IMR-90 (cell line): Measurements from ENCODE around the gene RAB26. TPM values are rescaled to one million over a fixed set of nuclear protein-coding genes. Genes with fewer than 3 reads are reported as not detected.
"Not testable (repeated sequence)": the region's sequence is repeated elsewhere in the genome, so short reads cannot be mapped to it uniquely, and the experiment has no call there.

Experiments
- ATAC-seq: fragments of 200-7000 bp; cut with Tn5 transposase; 2 replicates; pipeline ENCODE4 v1.9.1; 2020; ENCODE audit warnings: low read depth, mild to moderate bottlenecking, moderate library complexity
- BruUV-seq: library from RNA; stranded (reverse); fragments of 400-500 nt; replicated peaks from 2 replicates; lab custom pipeline; 2021; lab: Mats Ljungman, UMichigan
- CTCF ChIA-PET: fragments of 300-600 bp; formaldehyde crosslinking; extraction: SDS; loops from one replicate; lab custom pipeline; 2021; ENCODE audit warnings: antibody characterized with exemption; lab: Yijun Ruan, JAX
- POLR2A ChIA-PET: fragments of 300-600 bp; sonication (Branson Sonifier 250); formaldehyde crosslinking; loops from one replicate; lab custom pipeline; 2022; ENCODE audit warnings: antibody characterized with exemption; ENCODE audit not compliant: unreplicated experiment; lab: Charles Lee
- DNase-seq: peaks from one replicate; pipeline ENCODE4 v3.0.0; 2013
- H2AFZ ChIP-seq: replicated peaks from 2 replicates; pipeline ENCODE3; 2013; ENCODE audit warnings: low read length, mild to moderate bottlenecking; ENCODE audit not compliant: poor library complexity
- H2AK5ac ChIP-seq: 2 replicates; pipeline ENCODE4 v1.6.1; 2013; ENCODE audit warnings: low read depth, low read length, inconsistent platforms
- H2AK9ac ChIP-seq: replicated peaks from 2 replicates; pipeline ENCODE3; 2013; ENCODE audit warnings: mild to moderate bottlenecking, low read depth, low read length, moderate library complexity; ENCODE audit not compliant: poor library complexity
- H2BK120ac ChIP-seq: 2 replicates; pipeline ENCODE4 v1.6.1; 2013; ENCODE audit warnings: low read depth, low read length, inconsistent platforms
- H2BK15ac ChIP-seq: 3 replicates; pipeline ENCODE4 v1.6.1; 2013; ENCODE audit warnings: low read depth, low read length, inconsistent platforms
- H2BK20ac ChIP-seq: 2 replicates; pipeline ENCODE4 v1.6.1; 2013; ENCODE audit warnings: low read depth, mild to moderate bottlenecking, inconsistent platforms, low read length, moderate library complexity
- H2BK5ac ChIP-seq: 2 replicates; pipeline ENCODE4 v1.6.1; 2013; ENCODE audit warnings: mild to moderate bottlenecking, low read depth, low read length, inconsistent platforms; ENCODE audit not compliant: poor library complexity, severe bottlenecking
- H3K14ac ChIP-seq: replicated peaks from 2 replicates; pipeline ENCODE4 v1.6.1; 2013; ENCODE audit warnings: low read depth, low read length, inconsistent platforms
- H3K18ac ChIP-seq: 2 replicates; pipeline ENCODE4 v1.6.1; 2013; ENCODE audit warnings: low read depth, low read length, control low read depth
- H3K23ac ChIP-seq: 2 replicates; pipeline ENCODE4 v1.6.1; 2013; ENCODE audit warnings: low read depth, low read length, inconsistent platforms
- H3K27ac ChIP-seq: 2 replicates; pipeline ENCODE4 v1.5.1; 2013; ENCODE audit warnings: mild to moderate bottlenecking, control low read depth, low read length; ENCODE audit not compliant: insufficient read depth
- H3K27me3 ChIP-seq: 2 replicates; pipeline ENCODE4 v1.6.1; 2013; ENCODE audit warnings: low read length; ENCODE audit not compliant: control insufficient read depth, insufficient read depth
- H3K36me3 ChIP-seq: 2 replicates; pipeline ENCODE4 v1.6.1; 2013; ENCODE audit warnings: low read length, mixed read lengths; ENCODE audit not compliant: control insufficient read depth, insufficient read depth
- H3K4ac ChIP-seq: 2 replicates; pipeline ENCODE4 v1.6.1; 2013; ENCODE audit warnings: low read depth, low read length, inconsistent platforms
- H3K4me1 ChIP-seq: 2 replicates; pipeline ENCODE4 v1.6.1; 2013; ENCODE audit warnings: low read length, mixed read lengths; ENCODE audit not compliant: control insufficient read depth, insufficient read depth
- H3K4me2 ChIP-seq: 2 replicates; pipeline ENCODE4 v1.6.1; 2013; ENCODE audit warnings: low read depth, mild to moderate bottlenecking, control low read depth, low read length, moderate library complexity
- H3K4me3 ChIP-seq: 2 replicates; pipeline ENCODE4 v1.5.1; 2013; ENCODE audit warnings: low read depth, mild to moderate bottlenecking, control low read depth, low read length, moderate library complexity; ENCODE audit not compliant: insufficient read depth
- H3K56ac ChIP-seq: 2 replicates; pipeline ENCODE4 v1.6.1; 2013; ENCODE audit warnings: low read length, inconsistent platforms; ENCODE audit not compliant: insufficient read depth; ENCODE audit errors: extremely low read depth
- H3K79me1 ChIP-seq, 2 experiments: 2 replicates each; pipeline ENCODE4 v1.6.1; 2013; ENCODE audit warnings: low read length in 2 of 2, inconsistent platforms in 1 of 2, low read depth in 1 of 2
- H3K9ac ChIP-seq: 2 replicates; pipeline ENCODE4 v1.6.1; 2013; ENCODE audit warnings: low read depth, low read length, control low read depth
- H3K9me1 ChIP-seq: 2 replicates; pipeline ENCODE4 v1.6.1; 2013; ENCODE audit warnings: low read length, inconsistent platforms; ENCODE audit not compliant: insufficient read depth
- H3K9me3 ChIP-seq: 2 replicates; pipeline ENCODE4 v1.6.1; 2013; ENCODE audit warnings: low read length; ENCODE audit not compliant: control insufficient read depth, insufficient read depth
- H4K20me1 ChIP-seq: 2 replicates; pipeline ENCODE4 v1.6.1; 2013; ENCODE audit warnings: low read length, inconsistent platforms; ENCODE audit not compliant: insufficient read depth
- H4K5ac ChIP-seq: 2 replicates; pipeline ENCODE4 v1.6.1; 2013; ENCODE audit warnings: mild to moderate bottlenecking, low read depth, low read length, control low read depth
- H4K8ac ChIP-seq, 2 experiments: 2 replicates each; pipeline ENCODE4 v1.6.1; 2013; ENCODE audit warnings: low read depth in 2 of 2, low read length in 2 of 2, control low read depth in 1 of 2, inconsistent platforms in 1 of 2
- H4K91ac ChIP-seq: 2 replicates; pipeline ENCODE4 v1.6.1; 2013; ENCODE audit warnings: low read depth, low read length, inconsistent platforms; ENCODE audit not compliant: insufficient read depth
- MAZ ChIP-seq: IDR thresholded peaks from 2 replicates; pipeline ENCODE4 v1.6.1; 2012; ENCODE audit warnings: low read depth, mild to moderate bottlenecking, low read length, improper control_type of control experiment, moderate library complexity, borderline replicate concordance
- WGBS, 2 experiments: methylation state at CpG; one replicate each; pipeline versions ENCODE4 v1.1.5 to v1.1.7; 2013; ENCODE audit warnings: missing lambda C conversion rate in 2 of 2; ENCODE audit not compliant: insufficient read length in 1 of 2; ENCODE audit errors: extremely low coverage in 2 of 2; 5-methylcytosine and 5-hydroxymethylcytosine counted together
- dilution Hi-C: fragments of 300-500 bp; cut with HindIII; formaldehyde crosslinking; loops from one replicate; pipeline ENCODE4 v1.14.3; 2018; ENCODE audit warnings: low sequenced_read_pairs; ENCODE audit not compliant: unreplicated experiment
- in situ Hi-C: fragments of 300-500 bp; cut with MboI; formaldehyde crosslinking; loops from 3 replicates; pipeline ENCODE4 v1.14.3; 2019; ENCODE audit warnings: low sequenced_read_pairs, inconsistent platforms, mixed read lengths
- intact Hi-C: fragments of 100-400 bp; cut with micrococcal nuclease; formaldehyde crosslinking; loops from 2 replicates; pipeline ENCODE4 v1.10.0; 2022
- polyA plus RNA-seq, 3 experiments: library from polyadenylated mRNA; depleted of rRNA; stranded (reverse); fragments of >200 nt; gene quantifications; 2 replicates each; pipeline ENCODE4 v1.2.3, GENCODE V29; 2012; ENCODE audit warnings: low replicate concordance in 1 of 3
- total RNA-seq: library from RNA; depleted of rRNA; stranded (reverse); fragments of >200 nt; gene quantifications from 2 replicates; pipeline ENCODE4 v1.2.3, GENCODE V29; 2012

The RAB26 gene
- total and polyA plus RNA-seq, 2 of the 4 experiments (the other 2 are of a cell fraction), result 1.1 to 4.5 TPM

- H3K36me3 ChIP-seq, H3K56ac ChIP-seq, H4K91ac ChIP-seq, H3K14ac ChIP-seq, H3K9me1 ChIP-seq, BruUV-seq, H2AK9ac ChIP-seq, H3K27me3 ChIP-seq, H3K4me3 ChIP-seq, intact Hi-C loops, dilution Hi-C loops, H3K9me3 ChIP-seq, H2BK20ac ChIP-seq, H2AFZ ChIP-seq, in situ Hi-C loops, H2BK120ac ChIP-seq, CTCF ChIA-PET, POLR2A ChIA-PET, H2BK15ac ChIP-seq: not testable (repeated sequence)
- peaks cover 33% of the 10 kb centered on the region for H4K20me1 ChIP-seq
- H3K27ac ChIP-seq, result peak overlapping the region; percentile 97
- H3K4ac ChIP-seq, result peak overlapping the region; percentile 79
- peaks cover 29% of the 10 kb centered on the region for H3K4me1 ChIP-seq
- peak overlapping the region; percentile 40 to 83; a peak in 2 of 4 replicates for H4K8ac ChIP-seq
- H4K5ac ChIP-seq, result peak overlapping the region; percentile 93
- peak; percentile 67; the same call in 1 of the 2 replicates for TF ChIP-seq MAZ
- peak overlapping the region; percentile 87 for H3K4me2 ChIP-seq
- H3K9ac ChIP-seq, result peak overlapping the region; percentile 81
- DNase-seq, result peak; percentile 55
- WGBS, 2 experiments, result no CpG with 5 or more reads among the region's 3 CpGs
- peak overlapping the region; percentile 94; the same call in 1 of the 2 replicates for H2AK5ac ChIP-seq
- H3K23ac ChIP-seq, result peak overlapping the region; percentile 41; the same call in 1 of the 2 replicates
- H3K18ac ChIP-seq, result peak overlapping the region; percentile 57; the same call in 1 of the 2 replicates
- H2BK5ac ChIP-seq, result peak overlapping the region; percentile 94
- H3K79me1 ChIP-seq, result peaks cover 7 to 21% of the 10 kb centered on the region in 2 experiments; a peak in 3 of 4 replicates
- peak; percentile 27 for ATAC-seq
Measured at GRCh38 chr16:2127630-2128280, 20.7 kb upstream of the RAB26 start.

GRCh38 chr16:2129251-2129650 is 19.2 kb upstream of the RAB26 start:
- ATAC-seq, intact Hi-C loops, H3K56ac ChIP-seq, H2AFZ ChIP-seq, H4K8ac ChIP-seq, H2BK15ac ChIP-seq, H3K27me3 ChIP-seq, H3K23ac ChIP-seq, H3K27ac ChIP-seq, H3K4me2 ChIP-seq, H2BK120ac ChIP-seq, H2AK9ac ChIP-seq, POLR2A ChIA-PET, H2BK5ac ChIP-seq, H3K9me3 ChIP-seq, H3K9me1 ChIP-seq, H2BK20ac ChIP-seq, H4K5ac ChIP-seq, H3K14ac ChIP-seq, BruUV-seq, DNase-seq, dilution Hi-C loops, H3K36me3 ChIP-seq, in situ Hi-C loops, H3K18ac ChIP-seq, CTCF ChIA-PET, H3K4ac ChIP-seq, H2AK5ac ChIP-seq, H3K9ac ChIP-seq, H4K91ac ChIP-seq, H3K4me3 ChIP-seq: not testable (repeated sequence)
- no CpG with 5 or more reads among the region's 11 CpGs for WGBS, 2 experiments
- Histone ChIP-seq H4K20me1 (peaks cover 33% of the 10 kb centered on the region), H3K79me1 (peaks cover 7 to 21% of the 10 kb centered on the region in 2 experiments; a peak in 3 of 4 replicates), H3K4me1 (peaks cover 25% of the 10 kb centered on the region)
